ENCODE results near the gene H3-3A.

The H3-3A gene

GRCh38 chr1:226054519-226055327, 7.8 kb upstream of the H3-3A start:
- DNase-seq, result no peak

GRCh38 chr1:226059709-226060108, 2.8 kb upstream of the H3-3A start:
- no peak for DNase-seq

- DNase-seq, result no peak
These were observed 2.1 kb upstream of the H3-3A start for GRCh38 chr1:226060427-226060826.

GRCh38 chr1:226061068-226061840, 1.3 kb upstream of the H3-3A start:
- no peak for DNase-seq

GRCh38 chr1:226061841-226062557, 517 bp upstream of the H3-3A start:
- DNase-seq, result peak; percentile 76

GRCh38 chr1:226063224-226063976, 884 bp downstream of the H3-3A start:
- peak; percentile 29 for DNase-seq

- peak; percentile 10 for DNase-seq
These were observed 1.7 kb downstream of the H3-3A start for GRCh38 chr1:226063977-226064815.

GRCh38 chr1:226064816-226065248, 2.3 kb downstream of the H3-3A start:
- DNase-seq, result peak; percentile 60

GRCh38 chr1:226066415-226067078, 4.0 kb downstream of the H3-3A start:
- DNase-seq, result peak; percentile 28

- DNase-seq, result no peak
These were observed 7.4 kb downstream of the H3-3A start for GRCh38 chr1:226069811-226070489.

GRCh38 chr1:226072347-226072746, 9.8 kb downstream of the H3-3A start:
- DNase-seq, result no peak

GRCh38 chr1:226073184-226073950, 10.9 kb downstream of the H3-3A start:
- no peak for DNase-seq

GRCh38 chr1:226074046-226074445, 11.5 kb downstream of the H3-3A start:
- no peak for DNase-seq

GRCh38 chr1:226076378-226076777, 13.9 kb downstream of the H3-3A start:
- no peak for DNase-seq

GRCh38 chr1:226078374-226078773, 15.9 kb downstream of the H3-3A start:
- DNase-seq, result no peak

GRCh38 chr1:226082587-226082917, 20.0 kb downstream of the H3-3A start:
- DNase-seq, result no peak

GRCh38 chr1:226082959-226083301, 20.4 kb downstream of the H3-3A start:
- DNase-seq, result peak; percentile 23

- peak; percentile 76 for DNase-seq
These were observed 21.0 kb downstream of the H3-3A start for GRCh38 chr1:226083302-226084101.

- DNase-seq, result no peak
These were observed 23.3 kb downstream of the H3-3A start for GRCh38 chr1:226085675-226086285.
